Effector CD8-positive, alpha-beta T cell (primary cell): ENCODE results near the gene NAALADL2.

Experiments
- DNase-seq: peaks from one replicate; lab custom pipeline; 2025; lab: John Stamatoyannopoulos, UW

The NAALADL2 gene

GRCh38 chr3:175664911-175665310, 805.8 kb downstream of the NAALADL2 start:
- DNase-seq, result no peak

GRCh38 chr3:175668300-175668699, 809.2 kb downstream of the NAALADL2 start:
- no peak for DNase-seq

GRCh38 chr3:175670557-175670956, 811.4 kb downstream of the NAALADL2 start:
- DNase-seq, result no peak

DNA sequence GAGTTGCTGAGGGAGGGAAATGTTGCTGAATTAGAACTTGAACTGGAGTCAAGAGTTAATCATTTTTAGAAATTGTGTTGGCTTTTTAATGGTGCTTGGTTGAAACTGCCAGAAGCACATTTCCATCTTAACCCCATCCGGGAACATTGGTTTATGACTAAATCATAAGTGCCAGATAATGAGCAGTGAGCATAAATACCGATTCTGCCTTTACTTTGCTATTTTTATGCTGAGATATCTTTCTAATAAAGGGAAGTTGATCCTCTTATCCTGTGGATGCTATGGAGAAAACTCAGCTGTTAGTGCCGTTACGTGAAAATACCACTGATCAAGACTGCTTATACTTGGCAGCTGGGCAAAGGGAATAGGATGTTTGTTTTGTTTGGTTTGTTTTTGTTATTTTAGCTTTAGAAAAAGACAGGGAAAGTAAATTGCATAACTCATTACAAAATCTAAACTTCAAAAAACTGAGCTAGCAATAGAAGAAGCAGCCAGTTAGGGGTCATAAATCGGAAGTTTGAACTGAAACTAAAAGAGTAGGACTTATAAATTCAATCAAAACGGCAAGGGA, 813.1 kb downstream of the NAALADL2 start:
- no peak for DNase-seq

DNA sequence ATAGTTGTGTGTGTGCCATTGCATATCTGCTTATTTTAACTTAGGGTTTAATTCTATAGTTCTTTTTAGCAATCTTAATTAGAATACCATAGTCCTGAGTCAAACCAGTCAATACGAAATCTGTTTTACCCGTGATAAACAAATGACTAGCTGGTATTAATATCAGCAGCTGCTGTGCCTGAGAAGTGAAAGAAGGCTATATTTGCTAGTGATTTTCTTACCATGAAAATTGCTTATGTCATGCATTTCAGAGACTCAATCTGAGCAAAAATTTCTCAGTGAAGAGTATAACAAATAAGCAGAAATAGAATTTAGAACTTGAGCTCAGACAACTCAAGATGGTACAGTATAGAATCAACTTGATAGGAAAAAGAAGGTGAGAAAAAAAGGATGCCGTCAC, 820.4 kb downstream of the NAALADL2 start:
- no peak for DNase-seq

DNA sequence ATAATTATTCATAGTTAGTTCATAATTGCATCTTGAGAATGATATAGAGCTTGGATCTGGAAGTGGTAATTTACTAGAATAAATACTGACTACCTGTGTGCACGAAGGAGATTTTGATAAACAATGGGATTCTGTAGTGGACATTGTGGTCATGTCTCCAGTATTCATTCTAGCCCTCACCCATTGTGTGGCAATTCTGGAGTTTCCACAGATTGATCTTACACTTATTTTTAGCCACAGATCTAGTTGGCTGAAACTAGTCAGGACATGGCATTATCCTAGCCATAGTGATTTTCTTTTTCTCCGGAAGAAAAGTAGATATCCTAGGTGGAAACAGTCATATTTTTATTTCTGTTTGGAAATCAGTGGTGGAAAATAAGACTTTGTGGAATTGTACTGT, 833.1 kb downstream of the NAALADL2 start:
- no peak for DNase-seq

- DNase-seq, result no peak
Observed at GRCh38 chr3:175695251-175695650, 836.1 kb downstream of the NAALADL2 start.

GRCh38 chr3:175702956-175703355, 843.8 kb downstream of the NAALADL2 start:
- DNase-seq, result no peak

- no peak for DNase-seq
Observed at GRCh38 chr3:175704366-175705055, 845.4 kb downstream of the NAALADL2 start.

DNA sequence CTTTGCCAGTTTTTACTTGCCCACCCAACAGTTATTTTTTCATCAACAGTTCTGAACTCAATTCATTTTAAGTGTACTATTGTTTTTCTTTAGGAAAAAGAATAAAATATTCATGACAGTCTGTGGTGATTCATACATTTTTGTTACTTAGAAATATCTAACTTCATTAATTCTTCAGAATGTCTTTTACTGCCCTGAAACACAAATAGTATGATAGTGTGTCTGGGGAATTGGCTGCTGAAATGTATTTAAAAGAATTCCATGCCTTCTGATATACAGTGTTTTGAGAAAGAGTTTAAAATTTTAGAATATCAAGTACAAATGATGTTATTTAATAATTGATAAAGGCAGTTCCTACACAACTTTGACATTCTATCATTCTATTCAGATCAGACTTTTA, 854.1 kb downstream of the NAALADL2 start:
- DNase-seq, result no peak

DNA sequence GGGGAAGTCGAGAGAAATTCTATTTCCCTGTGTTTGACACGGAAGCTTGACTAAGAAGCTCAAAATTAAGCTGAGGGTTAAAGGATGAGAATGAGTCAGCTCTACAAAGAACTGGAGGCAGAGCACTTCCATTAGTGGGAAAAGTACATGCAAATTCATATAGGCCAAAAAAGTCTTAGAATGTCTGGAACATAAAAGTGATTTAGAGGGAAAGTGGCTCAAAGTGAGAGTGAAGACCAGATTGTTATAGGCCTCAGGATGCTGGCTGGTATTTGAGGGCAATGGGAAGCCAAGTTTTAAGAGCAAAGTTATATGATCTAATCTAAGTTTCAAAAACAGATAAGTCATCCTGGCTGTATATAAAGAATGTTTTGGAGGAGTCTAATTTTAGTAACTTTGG, 857.3 kb downstream of the NAALADL2 start:
- no peak for DNase-seq

DNA sequence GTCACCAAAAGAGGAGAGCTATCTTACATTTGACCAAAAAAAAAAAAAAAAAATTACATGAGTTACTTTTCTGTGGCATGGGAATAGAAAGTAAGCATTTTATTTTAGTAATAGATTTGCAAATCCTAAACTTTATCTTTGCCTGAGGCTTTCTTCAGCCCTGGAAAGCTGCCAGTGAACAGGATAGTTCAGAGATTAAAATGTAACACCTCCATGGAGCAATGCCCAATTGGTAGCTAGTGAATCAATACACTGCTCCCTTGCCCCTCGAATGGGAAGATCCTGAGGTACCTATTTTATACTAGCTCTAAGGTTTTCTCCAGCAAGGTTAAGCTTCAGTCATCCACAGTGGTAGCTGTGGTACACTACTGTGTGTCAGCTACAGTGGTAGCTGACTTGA, 867.1 kb downstream of the NAALADL2 start:
- DNase-seq, result no peak

DNA sequence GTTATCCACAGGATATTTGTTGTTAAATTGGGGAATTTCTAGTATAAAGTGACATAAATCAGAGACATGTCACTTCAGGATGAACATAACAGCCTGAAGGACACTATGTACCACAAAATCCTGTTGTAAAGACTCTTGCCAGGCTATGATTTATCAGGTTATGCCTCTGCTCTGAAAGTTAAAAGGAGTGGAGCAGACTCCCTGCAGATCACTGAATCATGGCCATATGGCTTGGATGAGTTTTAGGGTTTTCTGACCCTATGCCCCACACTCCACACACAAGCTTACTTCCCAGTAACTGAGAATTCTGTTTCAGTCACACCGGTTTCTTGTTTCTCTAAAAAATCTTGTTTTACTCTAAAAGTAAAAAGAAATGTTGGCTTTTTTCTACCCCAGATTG, 869.4 kb downstream of the NAALADL2 start:
- no peak for DNase-seq

GRCh38 chr3:175729466-175729865, 870.3 kb downstream of the NAALADL2 start:
- DNase-seq, result no peak

GRCh38 chr3:175731543-175731942, 872.4 kb downstream of the NAALADL2 start:
- DNase-seq, result no peak

DNA sequence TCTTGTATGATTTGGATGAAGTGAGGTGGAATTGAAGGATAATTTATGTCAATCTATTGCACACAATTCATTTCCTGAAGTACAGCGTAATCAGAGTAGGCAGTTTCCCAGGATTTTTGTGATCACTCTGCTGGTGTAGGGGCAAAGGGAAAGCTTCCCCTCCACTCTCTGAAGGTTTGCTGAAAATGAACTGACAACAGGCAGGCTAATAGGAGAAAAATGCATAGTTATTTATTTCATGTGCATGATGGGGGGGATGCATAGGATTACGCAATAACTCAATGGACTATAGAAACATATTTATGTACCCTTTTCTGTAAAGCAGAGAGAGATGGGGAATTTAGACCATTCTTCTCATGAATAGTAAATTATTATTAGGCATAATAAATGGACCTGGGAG, 872.9 kb downstream of the NAALADL2 start:
- DNase-seq, result no peak

- DNase-seq, result no peak
Observed at GRCh38 chr3:175735866-175736265, 876.7 kb downstream of the NAALADL2 start.

GRCh38 chr3:175737646-175738572, 878.8 kb downstream of the NAALADL2 start:
- DNase-seq, result no peak

- DNase-seq, result no peak
Observed at GRCh38 chr3:175741951-175742350, 882.8 kb downstream of the NAALADL2 start.

- no peak for DNase-seq
Observed at GRCh38 chr3:175743733-175744400, 884.7 kb downstream of the NAALADL2 start.

DNA sequence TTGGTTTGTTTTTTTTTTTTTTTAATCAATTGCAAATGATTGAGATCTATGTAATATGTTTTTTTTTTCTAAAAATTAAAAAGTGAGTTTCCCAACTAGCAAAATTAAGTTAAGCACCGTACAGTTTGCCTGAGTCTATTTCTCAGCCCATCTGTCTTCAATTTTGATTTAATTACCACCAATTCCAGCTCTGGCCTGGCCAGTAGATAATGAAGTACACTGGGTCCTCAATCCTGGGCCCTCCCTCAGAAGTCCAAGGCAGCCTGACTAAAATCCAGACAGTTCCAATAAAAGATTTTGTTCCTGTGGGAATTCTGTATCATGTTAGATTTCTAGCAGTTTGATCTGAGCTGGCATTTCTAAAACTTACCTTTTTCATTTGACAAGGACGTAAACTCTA, 887.2 kb downstream of the NAALADL2 start:
- no peak for DNase-seq

GRCh38 chr3:175748087-175748730, 889.1 kb downstream of the NAALADL2 start:
- DNase-seq, result no peak
